ENCODE measurements around the gene SCAP. TPM values are rescaled to one million over a fixed set of nuclear protein-coding genes. Genes with fewer than 3 reads are reported as not detected.
"Not testable (repeated sequence)": the region's sequence is repeated elsewhere in the genome, so short reads cannot be mapped to it uniquely, and the experiment has no call there.

SCAP gene
- total and polyA plus RNA-seq, 2 donors (not counting 1 experiment from before 2014, with no cell fraction given): 13.6 to 67.7 TPM

- no peaks in the 10 kb centered on the region for H3K79me2 ChIP-seq (ENCODE audit: control insufficient read depth, insufficient read depth, low read length)
- no peak overlapping the region for H2AFZ ChIP-seq (ENCODE audit: low read length)
- no peaks in the 10 kb centered on the region for H3K27me3 ChIP-seq (ENCODE audit: control insufficient read depth, insufficient read depth, low read length)
- no peak overlapping the region for H3K9ac ChIP-seq (ENCODE audit: insufficient read depth, low read length)
- no peak overlapping the region for H3K4me2 ChIP-seq (ENCODE audit: extremely low read depth, insufficient read depth, low read length)
- no peak overlapping the region for H3K27ac ChIP-seq (ENCODE audit: insufficient read depth, low read length)
- H3K4me3 ChIP-seq (replicated peaks in 1 of 4; ENCODE audit: control extremely low read depth in 1 of 4, insufficient read depth in 1 of 4, low read depth in 3 of 4, low read length in 4 of 4): no peak overlapping the region
- TF ChIP-seq CTCF (conservative IDR thresholded peaks at IDR 0.05 in 1 of 2, IDR thresholded peaks at IDR 0.05 in 1 of 2; ENCODE audit: low read depth in 1 of 2, low read length in 2 of 2) (no peak), EZH2 (IDR thresholded peaks at IDR 0.05; ENCODE audit: low read length, missing control alignments) (no peak)
- no peaks in the 10 kb centered on the region for H4K20me1 ChIP-seq (ENCODE audit: control insufficient read depth, extremely low read depth, insufficient read depth, low read length)
- no peaks in the 10 kb centered on the region for H3K4me1 ChIP-seq (ENCODE audit: control insufficient read depth, extremely low read depth, insufficient read depth, low read length)
- no peak for DNase-seq (ENCODE audit: low read depth in 2 of 2)
- no peaks in the 10 kb centered on the region for H3K9me3 ChIP-seq (ENCODE audit: control insufficient read depth, insufficient read depth, low read depth, low read length)
- no peaks in the 10 kb centered on the region for H3K36me3 ChIP-seq (ENCODE audit: control insufficient read depth, insufficient read depth, low read length)
Observed at GRCh38 chr3:47487265-47487664, 11.5 kb upstream of the SCAP start.

GRCh38 chr3:47485812-47486211, 10.1 kb upstream of the SCAP start:
- no peak overlapping the region for H3K27ac ChIP-seq (ENCODE audit: insufficient read depth, low read length)

GRCh38 chr3:47482366-47482765, 6.6 kb upstream of the SCAP start:
- Histone ChIP-seq H3K9ac (ENCODE audit: insufficient read depth, low read length) (no peak overlapping the region), H3K27ac (ENCODE audit: insufficient read depth, low read length) (no peak overlapping the region), H4K20me1 (ENCODE audit: control insufficient read depth, extremely low read depth, insufficient read depth, low read length) (no peaks in the 10 kb centered on the region), H3K4me2 (ENCODE audit: extremely low read depth, insufficient read depth, low read length) (no peak overlapping the region), H3K4me1 (ENCODE audit: control insufficient read depth, extremely low read depth, insufficient read depth, low read length) (no peaks in the 10 kb centered on the region), H2AFZ (ENCODE audit: low read length) (no peak overlapping the region), H3K79me2 (ENCODE audit: control insufficient read depth, insufficient read depth, low read length) (no peaks in the 10 kb centered on the region), H3K4me3 (replicated peaks in 1 of 4; ENCODE audit: control extremely low read depth in 1 of 4, insufficient read depth in 1 of 4, low read depth in 3 of 4, low read length in 4 of 4) (no peak overlapping the region), H3K36me3 (ENCODE audit: control insufficient read depth, insufficient read depth, low read length) (no peaks in the 10 kb centered on the region), H3K9me3 (ENCODE audit: control insufficient read depth, insufficient read depth, low read depth, low read length) (no peaks in the 10 kb centered on the region), H3K27me3 (ENCODE audit: control insufficient read depth, insufficient read depth, low read length) (no peaks in the 10 kb centered on the region)
- TF ChIP-seq EZH2 (IDR thresholded peaks at IDR 0.05; ENCODE audit: low read length, missing control alignments) (no peak), CTCF (conservative IDR thresholded peaks at IDR 0.05 in 1 of 2, IDR thresholded peaks at IDR 0.05 in 1 of 2; ENCODE audit: low read depth in 1 of 2, low read length in 2 of 2) (no peak)
- DNase-seq (ENCODE audit: low read depth in 2 of 2): no peak

More at GRCh38 chr3:47485812-47486211, 10.1 kb upstream of the SCAP start:
- H3K4me1 ChIP-seq (ENCODE audit: control insufficient read depth, extremely low read depth, insufficient read depth, low read length): no peaks in the 10 kb centered on the region
- TF ChIP-seq CTCF (conservative IDR thresholded peaks at IDR 0.05 in 1 of 2, IDR thresholded peaks at IDR 0.05 in 1 of 2; ENCODE audit: low read depth in 1 of 2, low read length in 2 of 2): no peak
- no peak for TF ChIP-seq EZH2 (IDR thresholded peaks at IDR 0.05; ENCODE audit: low read length, missing control alignments)
- no peaks in the 10 kb centered on the region for H3K9me3 ChIP-seq (ENCODE audit: control insufficient read depth, insufficient read depth, low read depth, low read length)
- H3K9ac ChIP-seq (ENCODE audit: insufficient read depth, low read length): no peak overlapping the region
- H3K27me3 ChIP-seq (ENCODE audit: control insufficient read depth, insufficient read depth, low read length): no peaks in the 10 kb centered on the region
- DNase-seq (ENCODE audit: low read depth in 2 of 2): no peak
- no peak overlapping the region for H3K4me3 ChIP-seq (replicated peaks in 1 of 4; ENCODE audit: control extremely low read depth in 1 of 4, insufficient read depth in 1 of 4, low read depth in 3 of 4, low read length in 4 of 4)
- no peak overlapping the region for H2AFZ ChIP-seq (ENCODE audit: low read length)
- H3K79me2 ChIP-seq (ENCODE audit: control insufficient read depth, insufficient read depth, low read length): no peaks in the 10 kb centered on the region
- no peaks in the 10 kb centered on the region for H4K20me1 ChIP-seq (ENCODE audit: control insufficient read depth, extremely low read depth, insufficient read depth, low read length)
- H3K36me3 ChIP-seq (ENCODE audit: control insufficient read depth, insufficient read depth, low read length): no peaks in the 10 kb centered on the region
- no peak overlapping the region for H3K4me2 ChIP-seq (ENCODE audit: extremely low read depth, insufficient read depth, low read length)

GRCh38 chr3:47481763-47482162, 6.0 kb upstream of the SCAP start:
- not testable (repeated sequence) for H3K4me1 ChIP-seq (ENCODE audit: control insufficient read depth, extremely low read depth, insufficient read depth, low read length); H3K9me3 ChIP-seq (ENCODE audit: control insufficient read depth, insufficient read depth, low read depth, low read length); H3K79me2 ChIP-seq (ENCODE audit: control insufficient read depth, insufficient read depth, low read length); H2AFZ ChIP-seq (ENCODE audit: low read length); H3K4me3 ChIP-seq (replicated peaks in 1 of 4; ENCODE audit: control extremely low read depth in 1 of 4, insufficient read depth in 1 of 4, low read depth in 3 of 4, low read length in 4 of 4); H3K27ac ChIP-seq (ENCODE audit: insufficient read depth, low read length); H3K36me3 ChIP-seq (ENCODE audit: control insufficient read depth, insufficient read depth, low read length); H4K20me1 ChIP-seq (ENCODE audit: control insufficient read depth, extremely low read depth, insufficient read depth, low read length); H3K4me2 ChIP-seq (ENCODE audit: extremely low read depth, insufficient read depth, low read length); DNase-seq (ENCODE audit: low read depth in 2 of 2); H3K27me3 ChIP-seq (ENCODE audit: control insufficient read depth, insufficient read depth, low read length); H3K9ac ChIP-seq (ENCODE audit: insufficient read depth, low read length)

GRCh38 chr3:47480267-47480666, 4.5 kb upstream of the SCAP start:
- not testable (repeated sequence) for H3K9ac ChIP-seq (ENCODE audit: insufficient read depth, low read length); H3K79me2 ChIP-seq (ENCODE audit: control insufficient read depth, insufficient read depth, low read length); H3K4me2 ChIP-seq (ENCODE audit: extremely low read depth, insufficient read depth, low read length)

More at GRCh38 chr3:47480267-47480666, 4.5 kb upstream of the SCAP start:
- H3K36me3 ChIP-seq (ENCODE audit: control insufficient read depth, insufficient read depth, low read length); H3K9me3 ChIP-seq (ENCODE audit: control insufficient read depth, insufficient read depth, low read depth, low read length); H3K27ac ChIP-seq (ENCODE audit: insufficient read depth, low read length); DNase-seq (ENCODE audit: low read depth in 2 of 2); H2AFZ ChIP-seq (ENCODE audit: low read length); H3K4me3 ChIP-seq (replicated peaks in 1 of 4; ENCODE audit: control extremely low read depth in 1 of 4, insufficient read depth in 1 of 4, low read depth in 3 of 4, low read length in 4 of 4); H3K4me1 ChIP-seq (ENCODE audit: control insufficient read depth, extremely low read depth, insufficient read depth, low read length); H3K27me3 ChIP-seq (ENCODE audit: control insufficient read depth, insufficient read depth, low read length); H4K20me1 ChIP-seq (ENCODE audit: control insufficient read depth, extremely low read depth, insufficient read depth, low read length): not testable (repeated sequence)
